Measurements from ENCODE around the gene ATXN7L3. TPM values are rescaled to one million over a fixed set of nuclear protein-coding genes. Genes with fewer than 3 reads are reported as not detected.
A peak's percentile ranks its signal among the peaks of the same experiment; 100 is the strongest.
"Not testable (repeated sequence)": the region's sequence is repeated elsewhere in the genome, so short reads cannot be mapped to it uniquely, and the experiment has no call there.

The ATXN7L3 gene
- total RNA-seq, 1 experiment from 2014 or later: 48.5 TPM

DNA sequence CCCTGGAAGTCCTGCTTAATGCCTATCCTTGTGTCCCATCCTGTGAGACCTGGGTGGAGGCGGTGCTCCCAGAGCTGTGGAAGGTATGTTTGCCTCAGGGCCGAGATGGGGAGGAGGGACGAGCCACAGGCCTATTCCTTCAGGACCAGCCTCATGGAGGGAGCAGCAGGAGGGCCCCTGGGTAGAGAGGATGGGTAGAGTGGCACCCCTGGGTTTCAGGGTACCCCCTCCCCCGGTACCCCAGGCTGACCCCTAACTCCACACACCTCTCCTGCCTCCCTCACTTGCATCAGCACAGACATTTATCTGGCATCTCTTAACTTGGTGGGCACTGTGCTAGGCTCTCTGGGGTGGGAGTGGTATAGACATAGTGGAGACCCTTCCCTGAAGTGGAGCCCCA lies 22.0 kb downstream of the ATXN7L3 start:
- no peak for DNase-seq (ENCODE audit: low read depth)

- no peak for DNase-seq (ENCODE audit: low read depth)
Measured at GRCh38 chr17:44176671-44177501, 22.8 kb downstream of the ATXN7L3 start.

- DNase-seq (ENCODE audit: low read depth): no peak
Measured at GRCh38 chr17:44176257-44176656, 23.4 kb downstream of the ATXN7L3 start.

DNA sequence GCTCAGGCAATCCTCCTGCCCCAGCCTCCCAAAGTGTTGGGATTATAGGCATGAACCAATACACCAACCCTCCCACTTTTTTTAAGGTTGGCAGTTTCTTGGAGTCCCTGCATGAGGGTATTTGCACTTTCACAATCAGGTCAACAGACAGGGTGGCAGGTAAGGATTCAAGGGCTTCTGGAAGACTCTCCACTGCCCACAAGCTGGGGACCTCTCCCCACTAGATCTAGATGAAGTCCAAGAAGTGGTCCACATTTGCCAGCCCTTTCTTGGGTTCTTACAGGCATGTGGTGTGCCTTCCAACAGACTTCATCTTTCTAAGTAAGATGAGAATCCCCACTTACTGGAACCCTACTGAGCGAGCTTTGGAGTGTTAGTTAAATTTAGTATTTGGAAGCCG lies 25.3 kb downstream of the ATXN7L3 start:
- no peak for DNase-seq (ENCODE audit: low read depth)

DNA sequence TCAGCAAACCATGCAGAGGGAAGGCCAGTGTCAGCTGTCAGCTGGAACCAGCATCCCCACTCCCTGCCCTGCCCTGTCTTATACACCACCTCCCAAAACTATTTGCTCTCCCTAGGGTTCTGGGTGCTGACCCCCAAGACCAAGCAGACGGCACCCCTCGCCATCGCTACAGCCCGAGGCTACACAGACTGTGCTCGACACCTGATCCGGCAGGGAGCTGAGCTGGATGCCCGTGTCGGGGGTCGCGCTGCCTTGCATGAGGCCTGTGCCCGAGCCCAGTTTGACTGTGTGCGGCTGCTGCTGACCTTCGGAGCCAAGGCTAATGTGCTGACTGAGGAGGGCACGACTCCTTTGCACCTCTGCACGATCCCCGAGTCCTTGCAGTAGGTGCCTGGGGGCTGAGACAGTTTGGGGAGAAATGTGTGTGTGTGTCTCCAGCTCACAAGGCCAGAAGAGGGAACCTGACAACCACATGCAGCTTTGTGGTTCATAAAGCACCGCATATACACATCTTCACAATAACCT lies 27.7 kb downstream of the ATXN7L3 start:
- DNase-seq (ENCODE audit: low read depth): no peak

DNA sequence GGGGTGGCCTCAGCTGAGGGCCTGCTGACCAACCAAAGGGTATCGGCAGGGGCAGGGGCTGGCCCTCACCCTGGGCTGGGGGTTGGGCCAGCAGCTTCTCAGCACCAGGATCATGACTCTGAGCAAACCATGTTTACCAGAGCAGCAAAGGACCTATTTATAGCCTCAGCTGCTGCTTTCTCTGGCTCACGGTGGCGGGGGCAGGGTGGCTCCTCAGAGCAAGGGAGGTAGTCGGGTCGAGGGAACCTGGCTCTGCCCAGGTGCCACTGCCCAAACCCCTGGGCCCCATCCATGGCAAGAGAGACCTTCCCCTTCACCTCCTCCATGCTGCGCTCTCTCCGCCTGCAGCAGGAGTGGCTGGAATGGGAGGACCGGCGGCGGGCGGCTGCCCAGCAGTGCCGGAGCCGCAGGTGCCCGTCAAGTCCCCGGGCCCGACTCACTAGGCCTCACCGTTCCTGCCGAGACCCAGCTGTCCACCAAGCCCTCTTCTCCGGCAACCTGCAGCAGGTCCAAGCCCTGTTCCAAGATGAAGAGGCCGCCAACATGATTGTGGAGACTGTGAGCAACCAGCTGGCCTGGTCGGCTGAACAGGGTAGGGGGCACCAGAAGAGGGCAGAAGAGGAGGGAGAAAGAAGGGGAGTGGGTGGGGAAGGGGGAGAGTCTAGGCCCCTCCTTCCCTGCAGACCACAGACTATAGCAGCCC lies 29.0 kb downstream of the ATXN7L3 start, which contains the start of gene ASB16:
Gene ASB16 (plus strand): TSS at position 206 of the 703 bp plus-strand sequence. CDS start 86 bp downstream, at position 292.
- no peak for DNase-seq (ENCODE audit: low read depth)

- no peak for DNase-seq (ENCODE audit: low read depth)
Measured at GRCh38 chr17:44170135-44170498, 29.6 kb downstream of the ATXN7L3 start.

- DNase-seq (ENCODE audit: low read depth): no peak
Measured at GRCh38 chr17:44167181-44167861, 32.4 kb downstream of the ATXN7L3 start.

DNA sequence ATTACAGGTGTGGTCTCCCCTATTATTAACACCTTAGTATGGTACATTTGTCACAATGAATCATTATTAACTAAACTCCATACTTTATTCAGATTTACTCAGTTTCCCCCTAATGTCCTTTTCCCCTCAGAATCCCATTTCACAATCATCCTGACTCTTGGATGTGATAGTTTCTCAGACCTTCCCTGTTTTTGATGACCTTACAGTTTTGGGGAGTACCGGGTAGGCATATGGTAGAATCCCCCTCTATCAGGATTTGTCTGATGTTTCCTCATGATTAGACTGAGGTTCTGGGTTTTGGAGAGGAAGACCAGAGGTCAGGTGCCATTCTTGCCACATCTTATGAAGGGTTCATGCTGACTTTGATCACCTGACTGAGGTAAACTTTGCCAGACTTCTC lies 35.2 kb downstream of the ATXN7L3 start:
- DNase-seq (ENCODE audit: low read depth): no peak

DNA sequence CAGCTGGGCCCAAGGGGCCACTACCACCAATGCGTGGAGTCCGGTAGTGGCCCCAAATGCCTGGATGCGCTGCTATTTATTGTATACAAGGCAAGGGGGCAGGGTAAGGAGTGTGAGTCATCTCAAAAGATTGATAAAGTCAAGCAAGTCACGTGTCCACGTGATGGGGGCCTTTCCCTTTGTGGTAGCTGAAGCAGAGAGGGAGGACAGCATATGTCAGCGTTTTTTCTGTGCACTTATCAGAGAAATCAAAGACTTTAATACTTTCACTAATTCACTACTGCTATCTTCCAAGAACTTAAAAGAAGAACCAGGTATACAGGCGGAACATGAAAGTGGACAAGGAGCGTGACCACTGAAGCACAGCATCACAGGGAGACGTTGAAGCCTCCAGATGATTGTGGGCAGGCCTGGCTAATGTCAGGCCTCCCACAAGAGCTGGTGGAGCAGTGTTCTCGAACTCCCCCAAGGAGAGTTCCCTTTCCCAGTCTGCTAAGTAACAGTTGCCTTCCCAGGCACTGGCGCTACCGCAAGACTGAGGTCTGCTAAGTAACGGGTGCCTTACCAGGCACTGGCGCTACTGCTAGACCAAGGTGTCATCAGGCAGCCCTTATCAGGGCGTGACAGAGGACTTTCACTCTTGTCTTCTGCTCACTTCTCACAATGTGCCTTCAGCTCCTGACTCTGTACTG lies 40.0 kb downstream of the ATXN7L3 start:
- peak; percentile 19 for DNase-seq (ENCODE audit: low read depth)

- DNase-seq (ENCODE audit: low read depth): no peak
Measured at GRCh38 chr17:44155488-44155887, 44.2 kb downstream of the ATXN7L3 start.

- no peak for DNase-seq (ENCODE audit: low read depth)
Measured at GRCh38 chr17:44152875-44153274, 46.8 kb downstream of the ATXN7L3 start.

DNA sequence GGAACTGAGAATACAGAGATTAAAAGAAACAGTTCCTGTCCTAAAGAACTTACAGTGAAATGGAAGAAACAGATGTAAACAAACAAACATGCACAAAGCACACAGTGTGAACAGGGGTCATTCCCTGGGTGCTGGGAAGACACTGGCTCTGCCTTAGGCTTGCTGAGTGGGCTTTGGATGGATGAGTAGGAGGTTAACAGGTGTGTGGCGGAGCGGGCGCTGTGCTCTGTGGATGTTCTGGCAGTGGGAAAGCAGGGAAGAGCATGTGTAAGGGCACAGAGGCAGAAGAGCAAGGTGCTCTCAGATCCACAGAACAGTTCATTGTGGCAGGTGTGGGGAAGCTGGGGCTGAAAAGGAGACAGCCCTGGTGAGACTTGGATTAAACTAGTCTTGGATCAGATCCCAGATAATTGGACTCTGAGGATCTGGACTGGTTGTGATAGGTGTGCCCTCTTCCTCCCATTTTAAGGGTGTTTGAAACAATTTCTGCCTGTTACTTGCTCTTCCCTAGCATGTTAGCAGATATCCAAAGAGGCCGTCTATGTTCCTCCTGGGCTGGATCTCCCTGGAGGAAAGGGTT lies 49.8 kb downstream of the ATXN7L3 start:
- no peak for DNase-seq (ENCODE audit: low read depth)

DNA sequence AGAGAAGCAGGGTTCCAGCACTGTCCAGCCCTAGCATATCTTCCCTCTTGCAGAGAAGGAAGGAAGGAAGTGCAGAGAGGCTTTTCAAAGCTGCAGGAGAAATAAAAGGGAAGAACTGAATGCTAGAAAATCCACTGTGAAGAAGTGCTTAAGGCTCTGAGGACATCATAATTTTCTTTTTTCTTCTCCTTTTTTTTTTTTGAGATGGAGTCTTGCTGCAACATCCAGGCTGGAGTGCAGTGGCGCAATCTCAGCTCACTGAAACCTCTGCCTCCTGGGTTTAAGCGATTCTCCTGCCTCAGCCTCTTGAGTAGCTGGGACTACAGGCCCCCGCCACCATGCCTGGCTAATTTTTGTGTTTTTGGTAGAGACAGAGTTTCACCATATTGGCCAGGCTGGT lies 50.6 kb downstream of the ATXN7L3 start:
- DNase-seq (ENCODE audit: low read depth): not testable (repeated sequence)

DNA sequence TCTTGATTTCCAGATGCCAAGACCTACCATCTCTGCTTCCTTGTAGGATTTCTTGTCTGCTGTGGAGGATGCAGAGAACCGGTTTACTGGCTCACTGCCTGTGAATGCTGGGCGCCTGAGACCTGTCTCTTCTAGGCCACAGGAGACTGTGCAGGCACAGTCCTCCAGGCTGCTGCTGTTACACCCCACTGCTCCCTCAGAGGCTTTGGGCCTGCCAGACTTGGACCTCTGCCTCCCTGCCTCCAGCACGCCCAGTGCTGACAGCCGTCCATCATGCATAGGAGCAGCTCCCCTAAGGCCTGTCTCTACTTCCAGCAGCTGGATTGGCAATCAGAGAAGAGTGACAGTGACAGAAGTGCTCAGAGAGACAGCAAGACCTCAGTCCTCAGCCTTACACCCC lies 51.9 kb downstream of the ATXN7L3 start:
- DNase-seq (ENCODE audit: low read depth): no peak

GRCh38 chr17:44146375-44147346 lies 53.0 kb downstream of the ATXN7L3 start:
- DNase-seq (ENCODE audit: low read depth): no peak

DNA sequence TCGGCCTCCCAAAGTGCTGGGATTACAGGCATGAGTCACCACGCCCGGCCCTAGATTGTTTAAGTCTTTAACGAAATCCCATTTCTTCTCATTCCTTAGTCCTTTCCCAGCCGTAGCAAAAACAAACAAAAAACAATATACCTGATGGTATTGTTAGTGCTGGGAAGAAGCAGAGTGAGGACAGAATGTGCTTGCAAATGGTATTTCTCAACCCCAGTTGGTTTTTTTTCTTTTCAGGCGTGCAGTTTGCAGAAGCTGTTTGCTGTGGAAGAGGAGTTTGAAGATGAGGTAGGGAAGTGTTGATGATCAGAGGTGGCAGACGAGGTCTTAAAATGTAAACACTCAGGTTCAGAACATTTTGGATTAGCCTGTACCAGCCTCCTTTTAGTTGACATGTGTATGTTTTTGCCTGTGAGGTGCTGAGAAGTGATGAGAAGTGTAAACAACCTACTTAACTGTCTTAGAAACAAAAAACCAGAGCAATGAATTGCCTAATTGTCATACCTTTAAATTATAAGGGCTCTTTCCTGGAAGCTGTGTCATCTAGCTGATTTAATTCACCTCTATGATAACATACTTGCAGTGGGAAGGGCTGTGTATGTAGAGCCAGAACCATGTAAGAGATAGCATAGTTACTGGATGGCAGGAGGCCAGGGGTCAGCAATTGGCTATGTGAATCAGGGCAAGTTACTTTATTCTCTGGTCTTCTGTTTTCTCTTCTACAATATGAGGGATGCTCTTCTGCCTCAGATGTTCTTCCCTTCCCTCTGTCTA lies 54.5 kb downstream of the ATXN7L3 start:
- no peak for DNase-seq (ENCODE audit: low read depth)

- DNase-seq (ENCODE audit: low read depth): not testable (repeated sequence)
Measured at GRCh38 chr17:44143921-44144320, 55.8 kb downstream of the ATXN7L3 start.
